GM18499 (cell line): ENCODE data around the gene MAP4.
"Not testable (repeated sequence)": the region's sequence is repeated elsewhere in the genome, so short reads cannot be mapped to it uniquely, and the experiment has no call there.

Experiments
- ATAC-seq: cut with Tn5 transposase; IDR thresholded peaks from one replicate; pipeline ENCODE4 v1.9.1; 2021; ENCODE audit warnings: moderate number of reproducible peaks; ENCODE audit not compliant: insufficient read depth, unreplicated experiment

The MAP4 gene

GRCh38 chr3:48015431-48016180 is 610 bp downstream of the MAP4 start:
- ATAC-seq: no peak

- ATAC-seq: no peak
These were observed 1.9 kb downstream of the MAP4 start for GRCh38 chr3:48014358-48014757.

- no peak for ATAC-seq
These were observed 2.8 kb downstream of the MAP4 start for GRCh38 chr3:48013288-48013980.

GRCh38 chr3:48012659-48013058 is 3.6 kb downstream of the MAP4 start:
- ATAC-seq: no peak

- not testable (repeated sequence) for ATAC-seq
These were observed 8.2 kb downstream of the MAP4 start for GRCh38 chr3:48008066-48008465.

- ATAC-seq: not testable (repeated sequence)
These were observed 8.9 kb downstream of the MAP4 start for GRCh38 chr3:48007361-48007760.

- ATAC-seq: not testable (repeated sequence)
These were observed 9.4 kb downstream of the MAP4 start for GRCh38 chr3:48006794-48007193.

- ATAC-seq: no peak
These were observed 11.5 kb downstream of the MAP4 start for GRCh38 chr3:48004694-48005093.

- no peak for ATAC-seq
These were observed 13.4 kb downstream of the MAP4 start for GRCh38 chr3:48002787-48003186.

- no peak for ATAC-seq
These were observed 14.2 kb downstream of the MAP4 start for GRCh38 chr3:48001991-48002390.

GRCh38 chr3:48000212-48000611 is 16.0 kb downstream of the MAP4 start:
- ATAC-seq: no peak

GRCh38 chr3:47996440-47996839 is 19.8 kb downstream of the MAP4 start:
- ATAC-seq: no peak

- ATAC-seq: no peak
These were observed 22.0 kb downstream of the MAP4 start for GRCh38 chr3:47994180-47994579.

GRCh38 chr3:47991341-47991740 is 24.9 kb downstream of the MAP4 start:
- no peak for ATAC-seq

- no peak for ATAC-seq
These were observed 26.2 kb downstream of the MAP4 start for GRCh38 chr3:47989981-47990440.

GRCh38 chr3:47985381-47985780 is 30.8 kb downstream of the MAP4 start:
- no peak for ATAC-seq

GRCh38 chr3:47984075-47984728 is 32.0 kb downstream of the MAP4 start:
- ATAC-seq: no peak

GRCh38 chr3:47980795-47981194 is 35.4 kb downstream of the MAP4 start:
- no peak for ATAC-seq

- ATAC-seq: no peak
These were observed 37.1 kb downstream of the MAP4 start for GRCh38 chr3:47979070-47979469.

GRCh38 chr3:47978386-47978785 is 37.8 kb downstream of the MAP4 start:
- no peak for ATAC-seq

GRCh38 chr3:47976135-47976732 is 40.0 kb downstream of the MAP4 start:
- ATAC-seq: no peak
